K562 (cell line): ENCODE measurements around the gene PLXDC1. TPM values are rescaled to one million over a fixed set of nuclear protein-coding genes. Genes with fewer than 3 reads are reported as not detected.

Experiments
- ATAC-seq: fragments of 200-7000 bp; cut with Tn5 transposase; 3 replicates; pipeline ENCODE4 v1.9.1; 2020; ENCODE audit warnings: moderate library complexity
- BruUV-seq: library from RNA; stranded (reverse); fragments of 400-500 nt; replicated peaks from 2 replicates; lab custom pipeline; 2021; lab: Mats Ljungman, UMichigan
- CTCF ChIA-PET: fragments of 300-600 bp; formaldehyde crosslinking; extraction: SDS; loops from one replicate; lab custom pipeline; 2021; ENCODE audit warnings: low intra/inter-chr PET ratio; lab: Yijun Ruan, JAX
- POLR2A ChIA-PET: fragments of 300-600, 350-650 bp; sonication (Branson Sonifier 250); formaldehyde crosslinking; extraction: SDS; loops from one replicate; lab custom pipeline; 2021; ENCODE audit warnings: antibody characterized with exemption, inconsistent platforms; lab: Yijun Ruan, JAX
- DNase-seq, 4 experiments: peaks; one replicate each; pipeline versions ENCODE4 v3.0.0 to v3.0.0-alpha.2; 2011 to 2018; ENCODE audit warnings: low spot score in 3 of 4, mixed read lengths in 3 of 4; ENCODE audit errors: extremely low read depth in 1 of 4
- FAIRE-seq: peaks from 2 replicates; lab custom pipeline; 2011; peaks lifted over from hg19 to GRCh38; lab: Jason Lieb, UNC
- H2AFZ ChIP-seq: 2 replicates; pipeline ENCODE4 v1.6.0; 2011; ENCODE audit warnings: low read depth, low read length, control low read depth, inconsistent platforms
- H3K27ac ChIP-seq: fragments of 200-600 bp; 3 replicates; pipeline ENCODE4 v1.8.0; 2011; ENCODE audit warnings: low read depth, mild to moderate bottlenecking, control low read depth, inconsistent platforms, low read length, moderate library complexity, mixed read lengths; ENCODE audit errors: extremely low read depth
- H3K27me3 ChIP-seq, 2 experiments: fragments of 300-600 bp in 1 of 2; 2 replicates in 1 of 2; 3 replicates in 1 of 2; pipeline versions ENCODE4 v1.6.0 to v1.8.0; 2011; ENCODE audit warnings: inconsistent platforms in 2 of 2, low read length in 2 of 2, mild to moderate bottlenecking in 1 of 2, mixed read lengths in 1 of 2, moderate library complexity in 1 of 2; ENCODE audit not compliant: control insufficient read depth in 2 of 2, insufficient read depth in 2 of 2
- H3K36me3 ChIP-seq: fragments of 300-600 bp; 3 replicates; pipeline ENCODE4 v1.8.0; 2011; ENCODE audit warnings: mild to moderate bottlenecking, low read length, inconsistent platforms; ENCODE audit not compliant: control insufficient read depth, insufficient read depth
- H3K4me1 ChIP-seq, 2 experiments: fragments of 200-600 bp in 1 of 2; replicated peaks in 1 of 2; 2 replicates in 1 of 2; 3 replicates in 1 of 2; pipeline versions ENCODE4 v1.5.1 to v1.8.0; 2011; ENCODE audit warnings: inconsistent platforms in 2 of 2, low read length in 2 of 2, mild to moderate bottlenecking in 1 of 2, mixed read lengths in 1 of 2, moderate library complexity in 1 of 2; ENCODE audit not compliant: control insufficient read depth in 2 of 2, insufficient read depth in 2 of 2
- H3K4me2 ChIP-seq: 2 replicates; pipeline ENCODE4 v1.6.1; 2011; ENCODE audit warnings: low read length, control low read depth, inconsistent platforms, mixed read lengths; ENCODE audit not compliant: insufficient read depth
- H3K4me3 ChIP-seq: fragments of 200-600 bp; sonication (generic), shearing (Covaris generic); 2 replicates; pipeline ENCODE4 v1.5.1; 2016; ENCODE audit warnings: control low read depth, inconsistent platforms
- H3K79me2 ChIP-seq: fragments of 200-600 bp; 3 replicates; pipeline ENCODE4 v1.8.0; 2011; ENCODE audit warnings: low read length, inconsistent platforms; ENCODE audit not compliant: control insufficient read depth, insufficient read depth
- H3K9ac ChIP-seq, 2 experiments: 2 replicates each; pipeline versions ENCODE4 v1.6.0 to v1.6.1; 2011; ENCODE audit warnings: low read depth in 2 of 2, low read length in 2 of 2, control low read depth in 1 of 2, inconsistent platforms in 1 of 2, mild to moderate bottlenecking in 1 of 2, mixed read lengths in 1 of 2; ENCODE audit not compliant: insufficient read depth in 1 of 2
- H3K9me1 ChIP-seq: one replicate; pipeline ENCODE4 v1.6.0; 2011; ENCODE audit warnings: inconsistent platforms, mild to moderate bottlenecking, low read length, moderate library complexity; ENCODE audit not compliant: control insufficient read depth, insufficient read depth
- H3K9me3 ChIP-seq: replicated peaks from 2 replicates; pipeline ENCODE4 v1.5.1; 2011; ENCODE audit warnings: low read depth, low read length, inconsistent platforms; ENCODE audit not compliant: control insufficient read depth, insufficient read depth
- H4K20me1 ChIP-seq: replicated peaks from 2 replicates; pipeline ENCODE4 v1.6.1; 2011; ENCODE audit warnings: low read length, inconsistent platforms, mixed read lengths; ENCODE audit not compliant: control insufficient read depth, insufficient read depth
- EZH2 ChIP-seq: IDR thresholded peaks from 2 replicates; pipeline ENCODE4 v1.6.1; 2012; ENCODE audit warnings: low read depth, mild to moderate bottlenecking, inconsistent platforms, low read length, borderline replicate concordance
- HNRNPUL1 ChIP-seq: fragments of 200-400 bp; formaldehyde crosslinking; IDR thresholded peaks from 2 replicates; pipeline ENCODE4 v1.6.1; 2017; ENCODE audit warnings: low read length
- LCOR ChIP-seq: sonication (generic); formaldehyde crosslinking; IDR thresholded peaks from 2 replicates; pipeline ENCODE4 v1.8.0; 2022; ENCODE audit warnings: mild to moderate bottlenecking, missing genetic modification reagents
- PURB ChIP-seq: sonication (generic); formaldehyde crosslinking; IDR thresholded peaks from 2 replicates; pipeline ENCODE4 v1.9.0; 2021; ENCODE audit warnings: low read depth, mild to moderate bottlenecking, missing genetic modification reagents
- SMAD3 ChIP-seq: fragments of 450-650 bp; formaldehyde crosslinking; conservative IDR thresholded peaks from 2 replicates; pipeline ENCODE4 v1.4.0; 2020; ENCODE audit warnings: mild to moderate bottlenecking
- SNRNP70 ChIP-seq: fragments of 200-400 bp; formaldehyde crosslinking; optimal IDR thresholded peaks from 2 replicates; pipeline ENCODE3; 2017; ENCODE audit warnings: low read depth, low read length
- SOX6 ChIP-seq: fragments of 450-650 bp; IDR thresholded peaks from 2 replicates; pipeline ENCODE4 v1.6.1; 2014; ENCODE audit warnings: mild to moderate bottlenecking
- STAT6 ChIP-seq: sonication (generic); formaldehyde crosslinking; IDR thresholded peaks from 2 replicates; pipeline ENCODE4 v1.8.1; 2023; ENCODE audit warnings: mild to moderate bottlenecking, missing genetic modification reagents
- ZFX ChIP-seq: sonication (generic); formaldehyde crosslinking; IDR thresholded peaks from 2 replicates; pipeline ENCODE4 v1.8.0; 2022; ENCODE audit warnings: mild to moderate bottlenecking, missing genetic modification reagents, moderate library complexity
- ZNF511 ChIP-seq: sonication (generic); formaldehyde crosslinking; IDR thresholded peaks from 2 replicates; pipeline ENCODE4 v1.8.0; 2022; ENCODE audit warnings: mild to moderate bottlenecking, missing genetic modification reagents
- WGBS: fragments of 100-300 bp; shearing (Covaris generic); methylation state at CpG from one replicate; pipeline ENCODE4 v1.1.6; 2016; ENCODE audit warnings: low coverage, mixed read lengths; ENCODE audit not compliant: insufficient coverage; ENCODE audit errors: missing lambda C conversion rate; 5-methylcytosine and 5-hydroxymethylcytosine counted together
- in situ Hi-C: fragments of 300-500 bp; cut with MboI; formaldehyde crosslinking; loops from 4 replicates; pipeline ENCODE4 v1.15.0; 2018; ENCODE audit warnings: inconsistent platforms, mixed read lengths
- intact Hi-C: fragments of 100-400 bp; cut with micrococcal nuclease; formaldehyde crosslinking; loops from 2 replicates; pipeline ENCODE4 v1.14.2; 2022
- polyA plus RNA-seq, 8 experiments: library from polyadenylated mRNA; depleted of rRNA in 4 of 8; stranded (reverse) in 5 of 8; unstranded in 3 of 8; fragments of >200 nt; fragmentation: Nextera tagmentation in 2 of 8; fragmentation: Illumina TruSeq in 1 of 8; extraction: Ambion mirVana in 2 of 8; extraction: Trizol in 1 of 8; gene quantifications; 2 replicates each; pipeline versions ENCODE4 v1.2.1 to v1.2.3, GENCODE V29; 2011 to 2014; ENCODE audit warnings: inconsistent platforms in 1 of 8, missing spikeins in 1 of 8
- total RNA-seq, 7 experiments: library from RNA; depleted of rRNA in 6 of 7; stranded (reverse); fragments of >200 nt in 6 of 7; fragmentation: Illumina TruSeq in 2 of 7; extraction: Trizol in 2 of 7; gene quantifications; 2 replicates each; pipeline versions ENCODE4 v1.2.1 to v1.2.3, GENCODE V29; 2011 to 2021; ENCODE audit warnings: low replicate concordance in 1 of 7

The PLXDC1 gene
- total and polyA plus RNA-seq, 9 of the 15 experiments (the other 6 are each of a cell fraction or from before 2014, with no cell fraction given), result not detected

- H3K79me2 ChIP-seq, result no peaks in the 10 kb centered on the region
- no peak overlapping the region for H3K27ac ChIP-seq
- no TSS peak for BruUV-seq
- no peak overlapping the region for H3K4me3 ChIP-seq
- ATAC-seq (peak; percentile 61), FAIRE-seq (peak; percentile 73), DNase-seq (no peak)
- TF ChIP-seq LCOR, result no peak
- no peak for TF ChIP-seq PURB (CRISPR knock-in tag)
- TF ChIP-seq SNRNP70, result no peak
- no peak for TF ChIP-seq SOX6
- no peak for TF ChIP-seq ZFX (CRISPR knock-in tag)
- no peak for TF ChIP-seq SMAD3 (CRISPR knock-in tag)
- no peak for TF ChIP-seq STAT6 (CRISPR knock-in tag)
- TF ChIP-seq EZH2, result no peak
- no peak for TF ChIP-seq HNRNPUL1
- TF ChIP-seq ZNF511 (CRISPR knock-in tag), result no peak
- no peaks in the 10 kb centered on the region for H3K36me3 ChIP-seq
- no peaks in the 10 kb centered on the region for H3K9me1 ChIP-seq
- intact Hi-C loops (no loop called here), in situ Hi-C loops (loop anchor here (5.0 kb wide), 1 partner anchor 160 kb away; no protein-coding TSS in a partner anchor)
- no peak overlapping the region for H3K4me2 ChIP-seq
- no peak overlapping the region for H2AFZ ChIP-seq
- peaks cover 5 to 18% of the 10 kb centered on the region in 2 experiments; a peak in 2 of 5 replicates for H3K4me1 ChIP-seq
- H3K9ac ChIP-seq, result no peak overlapping the region; a peak in 1 of 4 replicates
- POLR2A ChIA-PET, result interaction anchor here (1.1 kb wide), 2 partner anchors 96 to 133 kb away, joined by 3 to 5 read pairs; no protein-coding TSS in a partner anchor
- H4K20me1 ChIP-seq, result no peaks in the 10 kb centered on the region
- H3K27me3 ChIP-seq, result peaks cover 8 to 48% of the 10 kb centered on the region in 2 experiments
- 0% methylated on average over 13 of the region's 13 CpGs for WGBS
- CTCF ChIA-PET, result no interaction called here
- no peaks in the 10 kb centered on the region for H3K9me3 ChIP-seq
Observed at GRCh38 chr17:39147221-39148185, 3.9 kb downstream of the PLXDC1 start.
